IMR-90 (cell line): Measurements from ENCODE around the gene CFAP43. TPM values are rescaled to one million over a fixed set of nuclear protein-coding genes. Genes with fewer than 3 reads are reported as not detected.

Experiments
- ATAC-seq: fragments of 200-7000 bp; cut with Tn5 transposase; 2 replicates; pipeline ENCODE4 v1.9.1; 2020; ENCODE audit warnings: low read depth, mild to moderate bottlenecking, moderate library complexity
- BruUV-seq: library from RNA; stranded (reverse); fragments of 400-500 nt; replicated peaks from 2 replicates; lab custom pipeline; 2021; lab: Mats Ljungman, UMichigan
- CTCF ChIA-PET: fragments of 300-600 bp; formaldehyde crosslinking; extraction: SDS; loops from one replicate; lab custom pipeline; 2021; ENCODE audit warnings: antibody characterized with exemption; lab: Yijun Ruan, JAX
- POLR2A ChIA-PET: fragments of 300-600 bp; sonication (Branson Sonifier 250); formaldehyde crosslinking; loops from one replicate; lab custom pipeline; 2022; ENCODE audit warnings: antibody characterized with exemption; ENCODE audit not compliant: unreplicated experiment; lab: Charles Lee
- DNase-seq: peaks from one replicate; pipeline ENCODE4 v3.0.0; 2013
- H2AFZ ChIP-seq: replicated peaks from 2 replicates; pipeline ENCODE3; 2013; ENCODE audit warnings: low read length, mild to moderate bottlenecking; ENCODE audit not compliant: poor library complexity
- H2AK5ac ChIP-seq: 2 replicates; pipeline ENCODE4 v1.6.1; 2013; ENCODE audit warnings: low read depth, low read length, inconsistent platforms
- H2AK9ac ChIP-seq: replicated peaks from 2 replicates; pipeline ENCODE3; 2013; ENCODE audit warnings: mild to moderate bottlenecking, low read depth, low read length, moderate library complexity; ENCODE audit not compliant: poor library complexity
- H2BK120ac ChIP-seq: 2 replicates; pipeline ENCODE4 v1.6.1; 2013; ENCODE audit warnings: low read depth, low read length, inconsistent platforms
- H2BK15ac ChIP-seq: 3 replicates; pipeline ENCODE4 v1.6.1; 2013; ENCODE audit warnings: low read depth, low read length, inconsistent platforms
- H2BK20ac ChIP-seq: 2 replicates; pipeline ENCODE4 v1.6.1; 2013; ENCODE audit warnings: low read depth, mild to moderate bottlenecking, inconsistent platforms, low read length, moderate library complexity
- H2BK5ac ChIP-seq: 2 replicates; pipeline ENCODE4 v1.6.1; 2013; ENCODE audit warnings: mild to moderate bottlenecking, low read depth, low read length, inconsistent platforms; ENCODE audit not compliant: poor library complexity, severe bottlenecking
- H3K14ac ChIP-seq: replicated peaks from 2 replicates; pipeline ENCODE4 v1.6.1; 2013; ENCODE audit warnings: low read depth, low read length, inconsistent platforms
- H3K18ac ChIP-seq: 2 replicates; pipeline ENCODE4 v1.6.1; 2013; ENCODE audit warnings: low read depth, low read length, control low read depth
- H3K23ac ChIP-seq: 2 replicates; pipeline ENCODE4 v1.6.1; 2013; ENCODE audit warnings: low read depth, low read length, inconsistent platforms
- H3K27ac ChIP-seq: 2 replicates; pipeline ENCODE4 v1.5.1; 2013; ENCODE audit warnings: mild to moderate bottlenecking, control low read depth, low read length; ENCODE audit not compliant: insufficient read depth
- H3K27me3 ChIP-seq: 2 replicates; pipeline ENCODE4 v1.6.1; 2013; ENCODE audit warnings: low read length; ENCODE audit not compliant: control insufficient read depth, insufficient read depth
- H3K36me3 ChIP-seq: 2 replicates; pipeline ENCODE4 v1.6.1; 2013; ENCODE audit warnings: low read length, mixed read lengths; ENCODE audit not compliant: control insufficient read depth, insufficient read depth
- H3K4ac ChIP-seq: 2 replicates; pipeline ENCODE4 v1.6.1; 2013; ENCODE audit warnings: low read depth, low read length, inconsistent platforms
- H3K4me1 ChIP-seq: 2 replicates; pipeline ENCODE4 v1.6.1; 2013; ENCODE audit warnings: low read length, mixed read lengths; ENCODE audit not compliant: control insufficient read depth, insufficient read depth
- H3K4me2 ChIP-seq: 2 replicates; pipeline ENCODE4 v1.6.1; 2013; ENCODE audit warnings: low read depth, mild to moderate bottlenecking, control low read depth, low read length, moderate library complexity
- H3K4me3 ChIP-seq: 2 replicates; pipeline ENCODE4 v1.5.1; 2013; ENCODE audit warnings: low read depth, mild to moderate bottlenecking, control low read depth, low read length, moderate library complexity; ENCODE audit not compliant: insufficient read depth
- H3K56ac ChIP-seq: 2 replicates; pipeline ENCODE4 v1.6.1; 2013; ENCODE audit warnings: low read length, inconsistent platforms; ENCODE audit not compliant: insufficient read depth; ENCODE audit errors: extremely low read depth
- H3K79me1 ChIP-seq, 2 experiments: 2 replicates each; pipeline ENCODE4 v1.6.1; 2013; ENCODE audit warnings: low read length in 2 of 2, inconsistent platforms in 1 of 2, low read depth in 1 of 2
- H3K9ac ChIP-seq: 2 replicates; pipeline ENCODE4 v1.6.1; 2013; ENCODE audit warnings: low read depth, low read length, control low read depth
- H3K9me1 ChIP-seq: 2 replicates; pipeline ENCODE4 v1.6.1; 2013; ENCODE audit warnings: low read length, inconsistent platforms; ENCODE audit not compliant: insufficient read depth
- H3K9me3 ChIP-seq: 2 replicates; pipeline ENCODE4 v1.6.1; 2013; ENCODE audit warnings: low read length; ENCODE audit not compliant: control insufficient read depth, insufficient read depth
- H4K20me1 ChIP-seq: 2 replicates; pipeline ENCODE4 v1.6.1; 2013; ENCODE audit warnings: low read length, inconsistent platforms; ENCODE audit not compliant: insufficient read depth
- H4K5ac ChIP-seq: 2 replicates; pipeline ENCODE4 v1.6.1; 2013; ENCODE audit warnings: mild to moderate bottlenecking, low read depth, low read length, control low read depth
- H4K8ac ChIP-seq, 2 experiments: 2 replicates each; pipeline ENCODE4 v1.6.1; 2013; ENCODE audit warnings: low read depth in 2 of 2, low read length in 2 of 2, control low read depth in 1 of 2, inconsistent platforms in 1 of 2
- H4K91ac ChIP-seq: 2 replicates; pipeline ENCODE4 v1.6.1; 2013; ENCODE audit warnings: low read depth, low read length, inconsistent platforms; ENCODE audit not compliant: insufficient read depth
- CEBPB ChIP-seq: IDR thresholded peaks from 2 replicates; pipeline ENCODE4 v1.6.1; 2012; ENCODE audit warnings: low read depth, low read length, improper control_type of control experiment
- RAD21 ChIP-seq: IDR thresholded peaks from 2 replicates; pipeline ENCODE4 v1.6.1; 2012; ENCODE audit warnings: low read length, improper control_type of control experiment
- WGBS, 2 experiments: methylation state at CpG; one replicate each; pipeline versions ENCODE4 v1.1.5 to v1.1.7; 2013; ENCODE audit warnings: missing lambda C conversion rate in 2 of 2; ENCODE audit not compliant: insufficient read length in 1 of 2; ENCODE audit errors: extremely low coverage in 2 of 2; 5-methylcytosine and 5-hydroxymethylcytosine counted together
- dilution Hi-C: fragments of 300-500 bp; cut with HindIII; formaldehyde crosslinking; loops from one replicate; pipeline ENCODE4 v1.14.3; 2018; ENCODE audit warnings: low sequenced_read_pairs; ENCODE audit not compliant: unreplicated experiment
- in situ Hi-C: fragments of 300-500 bp; cut with MboI; formaldehyde crosslinking; loops from 3 replicates; pipeline ENCODE4 v1.14.3; 2019; ENCODE audit warnings: low sequenced_read_pairs, inconsistent platforms, mixed read lengths
- intact Hi-C: fragments of 100-400 bp; cut with micrococcal nuclease; formaldehyde crosslinking; loops from 2 replicates; pipeline ENCODE4 v1.10.0; 2022
- polyA plus RNA-seq, 3 experiments: library from polyadenylated mRNA; depleted of rRNA; stranded (reverse); fragments of >200 nt; gene quantifications; 2 replicates each; pipeline ENCODE4 v1.2.3, GENCODE V29; 2012; ENCODE audit warnings: low replicate concordance in 1 of 3
- total RNA-seq: library from RNA; depleted of rRNA; stranded (reverse); fragments of >200 nt; gene quantifications from 2 replicates; pipeline ENCODE4 v1.2.3, GENCODE V29; 2012

Gene CFAP43
- total and polyA plus RNA-seq, 2 of the 4 experiments (the other 2 are of a cell fraction): under 0.01 to 0.05 TPM

DNA sequence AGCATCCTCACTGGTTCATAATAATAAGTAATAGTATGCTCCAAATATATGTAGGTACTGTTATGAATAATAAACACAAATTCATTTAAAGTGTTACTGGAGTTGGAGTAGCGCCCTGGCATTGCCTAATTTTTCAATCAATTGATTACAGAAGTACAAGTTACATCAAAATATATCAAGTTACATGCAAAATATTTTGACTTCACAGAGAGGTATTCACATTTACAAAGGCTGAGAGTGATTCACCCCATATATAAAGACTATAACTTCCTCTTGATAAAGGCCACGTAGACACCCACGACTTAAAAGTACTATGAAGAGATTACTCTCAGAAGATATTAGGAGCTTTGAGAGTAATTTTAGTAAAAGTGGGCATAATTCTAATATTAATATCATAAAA is 132.9 kb downstream of the CFAP43 start:
- Histone ChIP-seq H3K18ac (no peak overlapping the region), H2AK5ac (no peak overlapping the region), H3K56ac (no peak overlapping the region), H3K23ac (no peak overlapping the region), H4K20me1 (no peaks in the 10 kb centered on the region), H3K4ac (no peak overlapping the region), H3K9me1 (peaks cover 3% of the 10 kb centered on the region; the same call in 1 of the 2 replicates), H3K9ac (no peak overlapping the region), H2BK15ac (no peak overlapping the region), H3K79me1 (no peaks in the 10 kb centered on the region), H4K5ac (no peak overlapping the region), H2BK20ac (no peak overlapping the region), H2BK5ac (peak overlapping the region; percentile 61), H4K8ac (peak overlapping the region; percentile 36 to 56; a peak in 1 of 4 replicates), H3K36me3 (no peaks in the 10 kb centered on the region), H2AK9ac (no peak overlapping the region), H2AFZ (no peak overlapping the region), H3K4me3 (no peak overlapping the region), H3K9me3 (no peaks in the 10 kb centered on the region), H3K4me1 (peaks cover 2% of the 10 kb centered on the region; the same call in 1 of the 2 replicates), H3K27ac (no peak overlapping the region), H3K14ac (no peak overlapping the region; the same call in 1 of the 2 replicates), H3K27me3 (no peaks in the 10 kb centered on the region), H2BK120ac (no peak overlapping the region; the same call in 1 of the 2 replicates), H3K4me2 (no peak overlapping the region), H4K91ac (no peak overlapping the region)
- dilution Hi-C loops: no loop called here
- no CpG with 5 or more reads among the region's 3 CpGs for WGBS, 2 experiments
- intact Hi-C loops: no loop called here
- POLR2A ChIA-PET: interaction anchor here (0.6 kb wide), 1 partner anchor 8 kb away, joined by 9 read pairs; no protein-coding TSS in a partner anchor
- DNase-seq: peak; percentile 75
- in situ Hi-C loops: no loop called here
- TF ChIP-seq CEBPB: peak; percentile 57; the same call in 1 of the 2 replicates
- TF ChIP-seq RAD21: no peak
- CTCF ChIA-PET: interaction anchor here (1.0 kb wide), 1 partner anchor 28 kb away, joined by 3 read pairs; no protein-coding TSS in a partner anchor
- no TSS peak for BruUV-seq
- peak; percentile 54 for ATAC-seq
